OCI-LY7 (cell line): ENCODE measurements around the gene ASB1. TPM values are rescaled to one million over a fixed set of nuclear protein-coding genes. Genes with fewer than 3 reads are reported as not detected.

ENCODE experiments used
- BruUV-seq: library from RNA; stranded (reverse); fragments of 400-500 nt; replicated peaks from 2 replicates; lab custom pipeline; 2021; lab: Mats Ljungman, UMichigan
- CTCF ChIA-PET: fragments of 300-600 bp; sonication (Branson Sonifier 250); formaldehyde crosslinking; loops from one replicate; lab custom pipeline; 2022; ENCODE audit warnings: antibody characterized with exemption; ENCODE audit not compliant: unreplicated experiment; lab: Charles Lee
- POLR2A ChIA-PET: fragments of 300-600 bp; sonication (Branson Sonifier 250); formaldehyde crosslinking; loops from one replicate; lab custom pipeline; 2022; ENCODE audit warnings: antibody characterized with exemption; lab: Charles Lee
- DNase-seq: peaks from one replicate; pipeline ENCODE4 v3.0.0-alpha.2; 2015; ENCODE audit warnings: low spot score
- H2AFZ ChIP-seq: fragments of 200-600 bp; sonication (generic), shearing (Covaris generic); 2 replicates; pipeline ENCODE4 v1.6.1; 2014; ENCODE audit warnings: mild to moderate bottlenecking, antibody characterized with exemption, low read length, moderate library complexity
- H3K27ac ChIP-seq: fragments of 200-600 bp; sonication (generic); 2 replicates; pipeline ENCODE4 v1.5.1; 2014; ENCODE audit warnings: mixed run types, low read depth, mild to moderate bottlenecking, moderate library complexity, low read length, inconsistent platforms; ENCODE audit not compliant: poor library complexity, severe bottlenecking
- H3K36me3 ChIP-seq: fragments of 200-600 bp; sonication (generic); 2 replicates; pipeline ENCODE4 v1.6.1; 2014; ENCODE audit warnings: mild to moderate bottlenecking, antibody characterized with exemption, low read length, moderate library complexity, mixed read lengths; ENCODE audit not compliant: insufficient read depth
- H3K4me1 ChIP-seq: fragments of 200-600 bp; sonication (generic); 2 replicates; pipeline ENCODE4 v1.5.1; 2014; ENCODE audit warnings: mild to moderate bottlenecking, low read length; ENCODE audit not compliant: insufficient read depth, poor library complexity, severe bottlenecking
- H3K4me2 ChIP-seq: fragments of 200-600 bp; sonication (generic); 2 replicates; pipeline ENCODE4 v1.6.1; 2014; ENCODE audit warnings: mild to moderate bottlenecking, low read length
- H3K4me3 ChIP-seq: fragments of 200-600 bp; sonication (generic); 2 replicates; pipeline ENCODE4 v1.5.1; 2014; ENCODE audit warnings: mild to moderate bottlenecking, low read depth, low read length; ENCODE audit not compliant: poor library complexity, severe bottlenecking
- H3K79me2 ChIP-seq: fragments of 200-600 bp; sonication (generic); 2 replicates; pipeline ENCODE4 v1.6.1; 2016; ENCODE audit warnings: low read depth, mild to moderate bottlenecking, low read length, moderate library complexity, mixed read lengths; ENCODE audit not compliant: insufficient read depth
- H3K9me2 ChIP-seq: fragments of 200-600 bp; sonication (generic); 2 replicates; pipeline ENCODE4 v1.6.1; 2016; ENCODE audit warnings: mild to moderate bottlenecking, low read length, mixed read lengths; ENCODE audit not compliant: insufficient read depth
- H3K9me3 ChIP-seq: fragments of 200-600 bp; sonication (generic); 2 replicates; pipeline ENCODE4 v1.6.1; 2014; ENCODE audit warnings: mild to moderate bottlenecking, mixed run types, low read length, mixed read lengths
- H4K20me1 ChIP-seq: fragments of 200-600 bp; sonication (generic); 2 replicates; pipeline ENCODE4 v1.6.1; 2014; ENCODE audit warnings: mild to moderate bottlenecking, antibody characterized with exemption, low read length, moderate library complexity, mixed read lengths; ENCODE audit not compliant: insufficient read depth
- CTCF ChIP-seq: fragments of 200-600 bp; sonication (generic); conservative IDR thresholded peaks from 2 replicates; pipeline ENCODE4 v1.5.1; 2014; ENCODE audit warnings: mild to moderate bottlenecking, antibody characterized with exemption, low read length, moderate library complexity, mixed read lengths
- EZH2phosphoT487 ChIP-seq: fragments of 200-600 bp; sonication (generic); IDR thresholded peaks from 2 replicates; pipeline ENCODE4 v1.6.1; 2018; ENCODE audit warnings: low read depth, borderline replicate concordance, mild to moderate bottlenecking, mixed run types, antibody characterized with exemption, low read length, moderate library complexity, mixed read lengths
- intact Hi-C: fragments of 100-400 bp; cut with micrococcal nuclease; formaldehyde crosslinking; loops from one replicate; pipeline ENCODE4 v1.10.0; 2022; ENCODE audit not compliant: unreplicated experiment
- total RNA-seq, 2 experiments: library from RNA; depleted of rRNA in 1 of 2; stranded (reverse); fragments of >200 nt in 1 of 2; shearing (Covaris generic) in 1 of 2; gene quantifications; 2 replicates each; pipeline ENCODE4 v1.2.3, GENCODE V29; 2014 to 2022

Gene ASB1
- total RNA-seq, 2 experiments from 2014 or later, result 19.4 to 37.7 TPM

DNA sequence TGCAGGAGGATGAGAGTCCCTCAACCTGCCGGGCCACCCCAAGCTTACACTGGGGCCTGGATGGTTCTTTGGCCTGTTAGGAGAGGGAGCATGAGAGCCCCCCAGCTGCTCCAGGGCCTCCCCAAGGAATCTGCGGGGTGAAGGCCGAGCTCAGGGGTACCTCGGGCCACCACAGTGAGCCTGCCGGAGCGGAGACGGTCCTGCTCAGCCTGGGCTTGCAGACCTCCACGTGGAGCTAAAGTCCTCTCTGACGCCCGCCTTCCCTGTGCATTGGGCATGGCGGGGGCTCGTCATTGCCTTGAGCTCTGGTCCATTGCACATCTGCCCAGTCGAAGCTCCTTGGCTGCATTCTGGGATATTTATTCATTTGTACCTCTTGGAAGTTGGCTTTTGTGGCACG is 62.7 kb downstream of the ASB1 start:
- DNase-seq, result no peak
- no peak overlapping the region for H3K4me2 ChIP-seq
- ChIA-PET POLR2A (interaction anchor here (0.7 kb wide), 1 partner anchor 12 kb away, joined by 8 read pairs; no protein-coding TSS in a partner anchor), CTCF (no interaction called here)
- intact Hi-C loops, result no loop called here
- no peaks in the 10 kb centered on the region for H3K9me3 ChIP-seq
- no peaks in the 10 kb centered on the region for H3K79me2 ChIP-seq
- BruUV-seq, result no TSS peak
- H3K4me3 ChIP-seq, result no peak overlapping the region
- peaks cover 10% of the 10 kb centered on the region for H3K4me1 ChIP-seq
- H3K9me2 ChIP-seq, result no peaks in the 10 kb centered on the region
- no peak overlapping the region for H3K27ac ChIP-seq
- H3K36me3 ChIP-seq, result no peaks in the 10 kb centered on the region
- TF ChIP-seq CTCF (no peak), EZH2phosphoT487 (no peak)
- H4K20me1 ChIP-seq, result no peaks in the 10 kb centered on the region
- H2AFZ ChIP-seq, result no peak overlapping the region

DNA sequence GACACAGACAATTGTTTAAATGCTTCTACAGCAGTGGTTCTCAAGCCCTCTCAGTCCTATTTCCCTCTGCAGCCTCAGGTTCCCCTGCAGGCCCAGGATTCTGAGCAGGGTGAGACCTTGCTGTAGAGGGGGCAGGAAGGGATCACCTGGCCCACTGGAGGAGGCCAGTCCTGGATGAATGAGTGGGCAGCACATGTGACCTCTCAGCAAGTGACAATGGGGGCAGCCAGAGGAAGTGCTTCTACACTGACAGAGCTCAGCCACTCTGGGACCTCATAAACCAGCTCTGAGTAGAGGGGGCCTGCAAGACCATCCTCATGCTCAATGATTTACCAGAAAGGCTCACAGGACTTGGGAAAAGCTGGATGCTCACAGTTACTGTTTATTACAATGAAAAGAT is 63.2 kb downstream of the ASB1 start:
- Histone ChIP-seq H3K4me3 (no peak overlapping the region), H2AFZ (no peak overlapping the region), H3K4me2 (no peak overlapping the region), H3K9me2 (no peaks in the 10 kb centered on the region), H3K27ac (no peak overlapping the region), H3K9me3 (no peaks in the 10 kb centered on the region), H3K4me1 (peaks cover 12% of the 10 kb centered on the region), H4K20me1 (no peaks in the 10 kb centered on the region), H3K36me3 (no peaks in the 10 kb centered on the region), H3K79me2 (no peaks in the 10 kb centered on the region)
- intact Hi-C loops, result no loop called here
- no peak for DNase-seq
- ChIA-PET POLR2A (no interaction called here), CTCF (no interaction called here)
- BruUV-seq, result no TSS peak
- no peak for TF ChIP-seq CTCF
- TF ChIP-seq EZH2phosphoT487, result no peak

GRCh38 chr2:238492840-238493239 is 66.1 kb downstream of the ASB1 start:
- no peaks in the 10 kb centered on the region for H4K20me1 ChIP-seq
- no peak overlapping the region for H3K4me2 ChIP-seq
- no peak overlapping the region for H3K4me3 ChIP-seq
- peaks cover 12% of the 10 kb centered on the region for H3K4me1 ChIP-seq
- TF ChIP-seq CTCF (no peak), EZH2phosphoT487 (no peak)
- intact Hi-C loops, result no loop called here
- ChIA-PET POLR2A (interaction anchor here (0.5 to 1.2 kb wide), 3 partner anchors 11 to 189 kb away, joined by 4 to 7 read pairs (median 5); no protein-coding TSS in a partner anchor), CTCF (no interaction called here)
- BruUV-seq, result no TSS peak
- DNase-seq, result no peak
- H3K9me3 ChIP-seq, result no peaks in the 10 kb centered on the region
- H3K9me2 ChIP-seq, result no peaks in the 10 kb centered on the region
- H3K79me2 ChIP-seq, result no peaks in the 10 kb centered on the region
- H2AFZ ChIP-seq, result no peak overlapping the region
- H3K36me3 ChIP-seq, result no peaks in the 10 kb centered on the region
- no peak overlapping the region for H3K27ac ChIP-seq
